ENCODE results near the gene SLC7A6. TPM values are rescaled to one million over a fixed set of nuclear protein-coding genes. Genes with fewer than 3 reads are reported as not detected.
A peak's percentile ranks its signal among the peaks of the same experiment; 100 is the strongest.

Gene SLC7A6
- total RNA-seq, 1 donor = 76.8 TPM

GRCh38 chr16:68259007-68259825, 5.1 kb upstream of the SLC7A6 start:
- Histone ChIP-seq H3K4me1 (ENCODE audit: insufficient read depth, low read length) (peaks cover 36% of the 10 kb centered on the region), H3K9me3 (ENCODE audit: low read depth, low read length) (no peaks in the 10 kb centered on the region), H3K27me3 (ENCODE audit: insufficient read depth, low read length) (no peaks in the 10 kb centered on the region), H3K4me3 (ENCODE audit: low read length) (no peak overlapping the region)

- peak overlapping the region; percentile 74 for H3K4me3 ChIP-seq (ENCODE audit: low read length)
- no peaks in the 10 kb centered on the region for H3K27me3 ChIP-seq (ENCODE audit: insufficient read depth, low read length)
- peaks cover 39% of the 10 kb centered on the region for H3K4me1 ChIP-seq (ENCODE audit: insufficient read depth, low read length)
- H3K9me3 ChIP-seq (ENCODE audit: low read depth, low read length) = no peaks in the 10 kb centered on the region
Observed at GRCh38 chr16:68263559-68264127, 683 bp upstream of the SLC7A6 start.

- Histone ChIP-seq H3K27me3 (ENCODE audit: insufficient read depth, low read length) (no peaks in the 10 kb centered on the region), H3K4me1 (ENCODE audit: insufficient read depth, low read length) (peaks cover 47% of the 10 kb centered on the region), H3K9me3 (ENCODE audit: low read depth, low read length) (no peaks in the 10 kb centered on the region), H3K4me3 (ENCODE audit: low read length) (peak overlapping the region; percentile 74)
Observed at GRCh38 chr16:68265078-68265920, 973 bp downstream of the SLC7A6 start.

GRCh38 chr16:68267612-68268405, 3.5 kb downstream of the SLC7A6 start:
- no peak overlapping the region for H3K4me3 ChIP-seq (ENCODE audit: low read length)
- H3K27me3 ChIP-seq (ENCODE audit: insufficient read depth, low read length) = no peaks in the 10 kb centered on the region
- no peaks in the 10 kb centered on the region for H3K9me3 ChIP-seq (ENCODE audit: low read depth, low read length)
- peaks cover 61% of the 10 kb centered on the region for H3K4me1 ChIP-seq (ENCODE audit: insufficient read depth, low read length)

GRCh38 chr16:68269793-68270192, 5.5 kb downstream of the SLC7A6 start:
- no peaks in the 10 kb centered on the region for H3K27me3 ChIP-seq (ENCODE audit: insufficient read depth, low read length)
- H3K4me1 ChIP-seq (ENCODE audit: insufficient read depth, low read length) = peaks cover 70% of the 10 kb centered on the region
- H3K9me3 ChIP-seq (ENCODE audit: low read depth, low read length) = no peaks in the 10 kb centered on the region
- no peak overlapping the region for H3K4me3 ChIP-seq (ENCODE audit: low read length)

- Histone ChIP-seq H3K9me3 (ENCODE audit: low read depth, low read length) (no peaks in the 10 kb centered on the region), H3K27me3 (ENCODE audit: insufficient read depth, low read length) (no peaks in the 10 kb centered on the region), H3K4me1 (ENCODE audit: insufficient read depth, low read length) (peaks cover 70% of the 10 kb centered on the region), H3K4me3 (ENCODE audit: low read length) (no peak overlapping the region)
Observed at GRCh38 chr16:68270353-68270752, 6.0 kb downstream of the SLC7A6 start.

GRCh38 chr16:68272507-68273209, 8.3 kb downstream of the SLC7A6 start:
- H3K4me3 ChIP-seq (ENCODE audit: low read length) = no peak overlapping the region

GRCh38 chr16:68273459-68273858, 9.1 kb downstream of the SLC7A6 start:
- Histone ChIP-seq H3K9me3 (ENCODE audit: low read depth, low read length) (no peaks in the 10 kb centered on the region), H3K27me3 (ENCODE audit: insufficient read depth, low read length) (no peaks in the 10 kb centered on the region), H3K4me1 (ENCODE audit: insufficient read depth, low read length) (peaks cover 69% of the 10 kb centered on the region), H3K4me3 (ENCODE audit: low read length) (no peak overlapping the region)

More at GRCh38 chr16:68272507-68273209, 8.3 kb downstream of the SLC7A6 start:
- Histone ChIP-seq H3K4me1 (ENCODE audit: insufficient read depth, low read length) (peaks cover 74% of the 10 kb centered on the region), H3K9me3 (ENCODE audit: low read depth, low read length) (no peaks in the 10 kb centered on the region), H3K27me3 (ENCODE audit: insufficient read depth, low read length) (no peaks in the 10 kb centered on the region)

GRCh38 chr16:68273896-68274295, 9.6 kb downstream of the SLC7A6 start:
- Histone ChIP-seq H3K4me1 (ENCODE audit: insufficient read depth, low read length) (peaks cover 69% of the 10 kb centered on the region), H3K4me3 (ENCODE audit: low read length) (no peak overlapping the region), H3K27me3 (ENCODE audit: insufficient read depth, low read length) (no peaks in the 10 kb centered on the region), H3K9me3 (ENCODE audit: low read depth, low read length) (no peaks in the 10 kb centered on the region)

DNA sequence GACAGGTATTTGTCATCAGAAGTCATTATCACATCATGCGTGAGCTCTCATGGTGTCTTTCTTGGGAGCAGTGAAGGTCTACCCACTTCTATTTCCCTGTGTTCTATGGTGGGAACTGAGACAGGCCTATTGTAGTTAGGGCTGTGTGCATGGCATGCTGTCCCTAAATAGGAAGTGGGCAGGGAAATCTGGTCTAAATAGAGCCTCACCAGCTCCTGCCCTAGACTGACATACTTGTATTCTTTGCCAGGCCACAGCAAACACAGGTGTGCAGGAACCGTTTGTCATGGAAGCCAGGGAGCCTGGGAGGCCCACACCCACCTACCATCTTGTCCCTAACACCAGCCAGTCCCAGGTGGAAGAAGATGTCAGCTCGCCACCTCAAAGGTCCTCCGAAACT, 10.1 kb downstream of the SLC7A6 start:
- Histone ChIP-seq H3K27me3 (ENCODE audit: insufficient read depth, low read length) (no peaks in the 10 kb centered on the region), H3K4me3 (ENCODE audit: low read length) (no peak overlapping the region)

DNA sequence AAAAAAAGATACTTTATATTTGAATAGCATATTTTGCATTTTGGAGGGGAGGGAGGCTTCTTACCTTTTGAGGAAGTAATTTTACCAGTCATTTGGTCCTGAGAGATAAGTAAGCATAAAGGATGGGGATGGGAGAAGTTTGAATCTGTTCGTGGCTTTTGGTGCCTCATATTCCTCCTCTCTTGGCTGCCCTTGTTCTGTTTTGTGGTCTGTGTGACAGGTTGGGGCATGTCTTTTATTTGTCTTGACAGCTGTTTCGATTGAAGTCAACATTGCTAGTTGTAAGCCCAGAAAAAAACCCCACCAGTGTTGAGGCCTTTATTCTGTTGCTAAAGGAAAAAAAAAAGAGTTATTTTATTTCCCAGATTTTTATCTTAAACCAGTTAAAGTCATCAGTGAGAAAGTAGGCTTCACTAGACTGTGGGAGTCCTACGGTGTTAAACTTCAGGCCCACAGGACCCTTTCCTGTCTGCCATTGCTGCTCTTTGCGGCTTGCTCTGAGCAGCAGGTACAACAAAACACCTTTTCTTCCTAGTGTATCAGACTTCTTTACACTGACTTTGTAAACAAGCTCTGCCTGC, 11.4 kb downstream of the SLC7A6 start:
- no peaks in the 10 kb centered on the region for H3K27me3 ChIP-seq (ENCODE audit: insufficient read depth, low read length)
- no peak overlapping the region for H3K4me3 ChIP-seq (ENCODE audit: low read length)
- peaks cover 73% of the 10 kb centered on the region for H3K4me1 ChIP-seq (ENCODE audit: insufficient read depth, low read length)
- no peaks in the 10 kb centered on the region for H3K9me3 ChIP-seq (ENCODE audit: low read depth, low read length)

More for the DNA sequence above, 10.1 kb downstream of the SLC7A6 start:
- Histone ChIP-seq H3K9me3 (ENCODE audit: low read depth, low read length) (no peaks in the 10 kb centered on the region), H3K4me1 (ENCODE audit: insufficient read depth, low read length) (peaks cover 69% of the 10 kb centered on the region)

DNA sequence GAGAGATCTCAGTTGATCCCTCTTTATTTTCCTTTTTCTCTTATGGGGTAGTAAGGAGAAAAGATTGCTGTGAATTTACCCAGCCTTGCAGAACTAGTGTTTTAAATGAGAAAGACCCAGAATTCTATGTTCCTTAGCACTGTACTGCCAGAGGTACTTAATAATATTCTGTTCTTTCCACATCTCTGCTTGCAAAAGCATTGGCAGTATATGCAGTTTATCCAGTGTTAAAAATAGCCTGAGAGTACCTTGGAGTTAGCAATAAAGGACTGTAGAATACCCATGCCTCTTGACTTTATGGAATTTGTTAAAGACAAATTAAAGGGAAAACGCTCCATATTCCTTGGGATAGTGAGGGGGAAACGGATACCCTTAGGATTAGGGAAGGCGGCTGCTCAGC, 11.9 kb downstream of the SLC7A6 start:
- no peaks in the 10 kb centered on the region for H3K27me3 ChIP-seq (ENCODE audit: insufficient read depth, low read length)
- H3K4me3 ChIP-seq (ENCODE audit: low read length) = no peak overlapping the region
- H3K4me1 ChIP-seq (ENCODE audit: insufficient read depth, low read length) = peaks cover 77% of the 10 kb centered on the region
- no peaks in the 10 kb centered on the region for H3K9me3 ChIP-seq (ENCODE audit: low read depth, low read length)

GRCh38 chr16:68279726-68280558, 15.6 kb downstream of the SLC7A6 start:
- Histone ChIP-seq H3K27me3 (ENCODE audit: insufficient read depth, low read length) (no peaks in the 10 kb centered on the region), H3K9me3 (ENCODE audit: low read depth, low read length) (no peaks in the 10 kb centered on the region), H3K4me3 (ENCODE audit: low read length) (no peak overlapping the region), H3K4me1 (ENCODE audit: insufficient read depth, low read length) (peaks cover 77% of the 10 kb centered on the region)
